OCI-LY1 (cell line): ENCODE measurements around the gene SLC25A11.

Experiments
- H2AFZ ChIP-seq: fragments of 200-600 bp; sonication (generic), shearing (Covaris generic); 2 replicates; pipeline ENCODE4 v1.6.0; 2014; ENCODE audit warnings: antibody characterized with exemption, mild to moderate bottlenecking, low read length
- H3F3A ChIP-seq: fragments of 200-600 bp; sonication (generic), shearing (Covaris generic); 2 replicates; pipeline ENCODE4 v1.6.0; 2014; ENCODE audit warnings: mild to moderate bottlenecking, antibody characterized with exemption, low read length, moderate library complexity; ENCODE audit not compliant: insufficient read depth
- H3K27ac ChIP-seq: fragments of 200-600 bp; sonication (generic); 2 replicates; pipeline ENCODE4 v1.5.1; 2014; ENCODE audit warnings: low read length, mixed run types, mild to moderate bottlenecking, low read depth; ENCODE audit not compliant: poor library complexity, severe bottlenecking
- H3K27me3 ChIP-seq: fragments of 200-600 bp; sonication (generic); 2 replicates; pipeline ENCODE4 v1.6.0; 2014; ENCODE audit warnings: antibody characterized with exemption, mild to moderate bottlenecking, low read length, moderate library complexity; ENCODE audit not compliant: insufficient read depth
- H3K36me3 ChIP-seq: fragments of 200-600 bp; sonication (generic); 2 replicates; pipeline ENCODE4 v1.6.1; 2014; ENCODE audit warnings: mild to moderate bottlenecking, antibody characterized with exemption, low read length, moderate library complexity, mixed read lengths; ENCODE audit not compliant: insufficient read depth
- H3K4me1 ChIP-seq: fragments of 200-600 bp; sonication (generic); 2 replicates; pipeline ENCODE4 v1.5.1; 2014; ENCODE audit warnings: mild to moderate bottlenecking, low read length, moderate library complexity; ENCODE audit not compliant: insufficient read depth, severe bottlenecking
- H3K4me2 ChIP-seq: fragments of 200-600 bp; sonication (generic), shearing (Covaris generic); 2 replicates; pipeline ENCODE4 v1.6.1; 2014; ENCODE audit warnings: low read length
- H3K4me3 ChIP-seq: fragments of 200-600 bp; sonication (generic); 2 replicates; pipeline ENCODE4 v1.5.1; 2014; ENCODE audit warnings: low read length, low read depth, mild to moderate bottlenecking, mixed read lengths; ENCODE audit not compliant: poor library complexity, severe bottlenecking
- H3K79me2 ChIP-seq: fragments of 200-600 bp; shearing (Covaris generic); 2 replicates; pipeline ENCODE4 v1.6.1; 2016; ENCODE audit warnings: mixed run types, low read length, mixed read lengths; ENCODE audit not compliant: insufficient read depth
- H3K9ac ChIP-seq: fragments of 200-600 bp; sonication (generic), shearing (Covaris generic); 2 replicates; pipeline ENCODE4 v1.6.1; 2014; ENCODE audit warnings: mild to moderate bottlenecking, low read length, mixed read lengths
- H3K9me2 ChIP-seq: fragments of 200-600 bp; sonication (generic), shearing (Covaris generic); 2 replicates; pipeline ENCODE4 v1.6.1; 2014; ENCODE audit warnings: low read depth, mild to moderate bottlenecking, low read length, mixed read lengths
- H3K9me3 ChIP-seq: fragments of 200-600 bp; shearing (Covaris generic); 2 replicates; pipeline ENCODE4 v1.6.1; 2014; ENCODE audit warnings: low read length, mixed read lengths
- H4K20me1 ChIP-seq: fragments of 200-600 bp; sonication (generic), shearing (Covaris generic); 2 replicates; pipeline ENCODE4 v1.6.0; 2016; ENCODE audit warnings: mild to moderate bottlenecking, low read length; ENCODE audit not compliant: insufficient read depth
- EZH2 ChIP-seq: fragments of 200-600 bp; sonication (generic), shearing (Covaris generic); IDR thresholded peaks from 2 replicates; pipeline ENCODE4 v1.8.0; 2017; ENCODE audit warnings: borderline replicate concordance, mixed run types, mild to moderate bottlenecking, antibody characterized with exemption, low read length, moderate library complexity, mixed read lengths
- TF ChIP-seq, protein P1 (sequence below): fragments of 200-600 bp; sonication (generic), shearing (Covaris generic); IDR thresholded peaks from 2 replicates; pipeline ENCODE4 v1.5.1; 2017; ENCODE audit warnings: mild to moderate bottlenecking, antibody characterized with exemption, low read length, moderate library complexity, mixed read lengths

SLC25A11 gene

DNA sequence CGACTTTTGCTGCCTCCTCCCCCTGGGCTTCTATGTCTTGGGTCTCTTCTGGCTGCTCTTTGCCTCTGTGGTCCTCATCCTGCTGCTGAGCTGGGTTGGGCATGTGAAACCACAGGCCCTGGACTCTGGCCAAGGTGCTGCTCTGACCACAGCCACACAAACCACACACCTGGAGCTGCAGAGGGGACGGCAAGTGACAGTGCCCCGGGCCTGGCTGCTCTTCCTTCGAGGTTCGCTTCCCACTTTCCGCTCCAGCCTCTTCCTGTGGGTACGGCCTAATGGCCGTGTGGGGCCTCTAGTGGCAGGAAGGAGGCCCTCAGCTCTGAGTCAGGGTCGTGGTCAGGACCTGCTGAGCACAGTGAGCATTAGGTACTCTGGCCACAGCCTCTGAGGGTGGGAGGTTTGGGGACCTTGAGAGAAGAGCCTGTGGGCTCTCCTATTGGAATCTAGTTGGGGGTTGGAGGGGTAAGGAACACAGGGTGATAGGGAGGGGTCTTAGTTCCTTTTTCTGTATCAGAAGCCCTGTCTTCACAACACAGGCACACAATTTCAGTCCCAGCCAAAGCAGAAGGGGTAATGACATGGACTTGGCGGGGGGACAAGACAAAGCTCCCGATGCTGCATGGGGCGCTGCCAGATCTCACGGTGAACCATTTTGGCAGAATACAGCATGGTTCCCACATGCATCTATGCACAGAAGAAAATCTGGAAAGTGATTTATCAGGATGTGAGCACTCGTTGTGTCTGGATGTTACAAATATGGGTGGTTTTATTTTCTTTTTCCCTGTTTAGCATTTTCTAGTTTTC is 5.5 kb downstream of the SLC25A11 start:
- Histone ChIP-seq H3K4me2 (no peak overlapping the region), H3K9ac (no peak overlapping the region)

DNA sequence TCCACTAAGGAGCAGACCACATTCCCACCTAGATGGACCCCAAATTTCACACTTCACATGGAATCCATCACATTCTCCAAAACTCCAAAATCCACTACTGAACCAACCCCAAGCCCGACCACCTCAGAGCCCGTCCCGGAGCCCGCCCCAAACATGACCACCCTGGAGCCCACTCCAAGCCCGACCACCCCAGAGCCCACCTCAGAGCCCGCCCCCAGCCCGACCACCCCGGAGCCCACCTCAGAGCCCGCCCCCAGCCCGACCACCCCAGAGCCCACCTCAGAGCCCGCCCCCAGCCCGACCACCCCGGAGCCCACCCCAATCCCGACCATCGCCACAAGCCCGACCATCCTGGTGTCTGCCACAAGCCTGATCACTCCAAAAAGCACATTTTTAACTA is 6.2 kb downstream of the SLC25A11 start:
- H4K20me1 ChIP-seq = no peaks in the 10 kb centered on the region
- no peaks in the 10 kb centered on the region for H3K9me3 ChIP-seq
- no peak for TF ChIP-seq EZH2
- TF ChIP-seq, protein P1, sequence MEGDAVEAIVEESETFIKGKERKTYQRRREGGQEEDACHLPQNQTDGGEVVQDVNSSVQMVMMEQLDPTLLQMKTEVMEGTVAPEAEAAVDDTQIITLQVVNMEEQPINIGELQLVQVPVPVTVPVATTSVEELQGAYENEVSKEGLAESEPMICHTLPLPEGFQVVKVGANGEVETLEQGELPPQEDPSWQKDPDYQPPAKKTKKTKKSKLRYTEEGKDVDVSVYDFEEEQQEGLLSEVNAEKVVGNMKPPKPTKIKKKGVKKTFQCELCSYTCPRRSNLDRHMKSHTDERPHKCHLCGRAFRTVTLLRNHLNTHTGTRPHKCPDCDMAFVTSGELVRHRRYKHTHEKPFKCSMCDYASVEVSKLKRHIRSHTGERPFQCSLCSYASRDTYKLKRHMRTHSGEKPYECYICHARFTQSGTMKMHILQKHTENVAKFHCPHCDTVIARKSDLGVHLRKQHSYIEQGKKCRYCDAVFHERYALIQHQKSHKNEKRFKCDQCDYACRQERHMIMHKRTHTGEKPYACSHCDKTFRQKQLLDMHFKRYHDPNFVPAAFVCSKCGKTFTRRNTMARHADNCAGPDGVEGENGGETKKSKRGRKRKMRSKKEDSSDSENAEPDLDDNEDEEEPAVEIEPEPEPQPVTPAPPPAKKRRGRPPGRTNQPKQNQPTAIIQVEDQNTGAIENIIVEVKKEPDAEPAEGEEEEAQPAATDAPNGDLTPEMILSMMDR = no peak
- H3K79me2 ChIP-seq = no peaks in the 10 kb centered on the region; the same call in 1 of the 2 replicates
- H3K4me1 ChIP-seq = peaks cover 11% of the 10 kb centered on the region
- no peak overlapping the region for H3K27ac ChIP-seq
- no peaks in the 10 kb centered on the region for H3F3A ChIP-seq
- H3K4me3 ChIP-seq = no peak overlapping the region
- H3K9me2 ChIP-seq = no peaks in the 10 kb centered on the region
- peaks cover 39% of the 10 kb centered on the region for H3K36me3 ChIP-seq
- no peak overlapping the region for H3K4me2 ChIP-seq
- H3K27me3 ChIP-seq = no peaks in the 10 kb centered on the region
- no peak overlapping the region for H3K9ac ChIP-seq
- H2AFZ ChIP-seq = no peak overlapping the region

More for the DNA sequence above, 5.5 kb downstream of the SLC25A11 start:
- H3K9me2 ChIP-seq = no peaks in the 10 kb centered on the region
- H2AFZ ChIP-seq = no peak overlapping the region
- H3K27me3 ChIP-seq = no peaks in the 10 kb centered on the region
- H4K20me1 ChIP-seq = no peaks in the 10 kb centered on the region
- H3K79me2 ChIP-seq = peaks cover 6% of the 10 kb centered on the region; the same call in 1 of the 2 replicates
- no peaks in the 10 kb centered on the region for H3K9me3 ChIP-seq
- no peak overlapping the region for H3K27ac ChIP-seq
- peaks cover 16% of the 10 kb centered on the region for H3K4me1 ChIP-seq
- H3F3A ChIP-seq = no peaks in the 10 kb centered on the region
- no peak for TF ChIP-seq EZH2
- TF ChIP-seq, protein P1 = no peak
- H3K36me3 ChIP-seq = peaks cover 39% of the 10 kb centered on the region
- no peak overlapping the region for H3K4me3 ChIP-seq

DNA sequence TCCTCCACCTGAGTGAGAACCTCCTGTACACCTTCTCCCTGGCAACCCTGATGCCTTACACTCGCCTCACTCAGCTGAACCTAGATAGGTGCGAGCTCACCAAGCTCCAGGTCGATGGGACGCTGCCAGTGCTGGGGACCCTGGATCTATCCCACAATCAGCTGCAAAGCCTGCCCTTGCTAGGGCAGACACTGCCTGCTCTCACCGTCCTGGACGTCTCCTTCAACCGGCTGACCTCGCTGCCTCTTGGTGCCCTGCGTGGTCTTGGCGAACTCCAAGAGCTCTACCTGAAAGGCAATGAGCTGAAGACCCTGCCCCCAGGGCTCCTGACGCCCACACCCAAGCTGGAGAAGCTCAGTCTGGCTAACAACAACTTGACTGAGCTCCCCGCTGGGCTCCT is 7.1 kb downstream of the SLC25A11 start:
- H2AFZ ChIP-seq = no peak overlapping the region
- no peak for TF ChIP-seq EZH2
- TF ChIP-seq, protein P1 = no peak
- H3K9ac ChIP-seq = no peak overlapping the region
- peaks cover 5% of the 10 kb centered on the region for H3K4me1 ChIP-seq
- peaks cover 31% of the 10 kb centered on the region for H3K36me3 ChIP-seq
- H3K9me3 ChIP-seq = no peaks in the 10 kb centered on the region
- no peaks in the 10 kb centered on the region for H3F3A ChIP-seq
- H3K4me2 ChIP-seq = no peak overlapping the region
- no peaks in the 10 kb centered on the region for H3K27me3 ChIP-seq
- H4K20me1 ChIP-seq = no peaks in the 10 kb centered on the region
- H3K4me3 ChIP-seq = no peak overlapping the region
- no peaks in the 10 kb centered on the region for H3K9me2 ChIP-seq
- H3K79me2 ChIP-seq = no peaks in the 10 kb centered on the region
- H3K27ac ChIP-seq = no peak overlapping the region
